GM12878 (cell line): ENCODE measurements around the gene HSD11B1L. TPM values are rescaled to one million over a fixed set of nuclear protein-coding genes. Genes with fewer than 3 reads are reported as not detected.

Source experiments
- ATF3 ChIP-seq: IDR thresholded peaks from 2 replicates; pipeline ENCODE4 v1.6.1; 2011; ENCODE audit warnings: low read depth, mild to moderate bottlenecking, low read length, moderate library complexity, borderline replicate concordance; ENCODE audit errors: extremely low read depth
- BACH1 ChIP-seq: fragments of 450-650 bp; IDR thresholded peaks from 2 replicates; pipeline ENCODE4 v1.6.1; 2017; ENCODE audit warnings: mild to moderate bottlenecking, borderline replicate concordance
- BCL11A ChIP-seq: IDR thresholded peaks from 2 replicates; pipeline ENCODE4 v1.6.1; 2011; ENCODE audit warnings: low read depth, low read length
- CREM ChIP-seq: IDR thresholded peaks from 2 replicates; pipeline ENCODE4 v1.6.1; 2014; ENCODE audit warnings: antibody characterized with exemption, low read depth
- CTCF ChIP-seq, 3 experiments: IDR thresholded peaks in 2 of 3; conservative IDR thresholded peaks in 1 of 3; 2 replicates each; pipeline ENCODE4 v1.5.1; 2011; ENCODE audit warnings: low read depth in 3 of 3, low read length in 3 of 3, mild to moderate bottlenecking in 3 of 3, control low read depth in 2 of 3, moderate library complexity in 2 of 3, inconsistent platforms in 1 of 3, mixed read lengths in 1 of 3; ENCODE audit not compliant: control insufficient read depth in 2 of 3, insufficient read depth in 1 of 3; ENCODE audit errors: extremely low read depth in 1 of 3
- EED ChIP-seq: sonication (generic); IDR thresholded peaks from 2 replicates; pipeline ENCODE4 v1.6.1; 2016; ENCODE audit warnings: antibody characterized with exemption, low read depth
- ETV6 ChIP-seq, 2 experiments: fragments of 450-650 bp in 1 of 2; IDR thresholded peaks in 1 of 2; conservative IDR thresholded peaks in 1 of 2; 2 replicates each; pipeline ENCODE4 v1.6.1; 2014; ENCODE audit warnings: antibody characterized with exemption in 1 of 2, borderline replicate concordance in 1 of 2, low read depth in 1 of 2, mild to moderate bottlenecking in 1 of 2, moderate library complexity in 1 of 2
- HDAC2 ChIP-seq: fragments of 200-600 bp; sonication (generic); IDR thresholded peaks from 2 replicates; pipeline ENCODE4 v1.6.1; 2017
- IRF3 ChIP-seq: fragments of 450-650 bp; IDR thresholded peaks from 2 replicates; pipeline ENCODE4 v1.6.1; 2014; ENCODE audit warnings: mild to moderate bottlenecking
- LARP7 ChIP-seq: fragments of 450-650 bp; IDR thresholded peaks from 2 replicates; pipeline ENCODE4 v1.6.1; 2017; ENCODE audit warnings: mild to moderate bottlenecking
- MXI1 ChIP-seq: fragments of 150-350 bp; IDR thresholded peaks from 2 replicates; pipeline ENCODE4 v1.6.1; 2011; ENCODE audit warnings: low read depth, mild to moderate bottlenecking, inconsistent platforms, low read length, improper control_type of control experiment
- MYB ChIP-seq: fragments of 150-350 bp; IDR thresholded peaks from 2 replicates; pipeline ENCODE4 v1.6.1; 2014; ENCODE audit warnings: mild to moderate bottlenecking, low read depth, low read length, borderline replicate concordance
- NRF1 ChIP-seq: conservative IDR thresholded peaks from 2 replicates; pipeline ENCODE4 v1.6.1; 2011; ENCODE audit warnings: mild to moderate bottlenecking, low read depth, low read length, improper control_type of control experiment
- POU2F2 ChIP-seq: IDR thresholded peaks from 3 replicates; pipeline ENCODE4 v1.6.1; 2011; ENCODE audit warnings: low read depth, mild to moderate bottlenecking, low read length, borderline replicate concordance
- RB1 ChIP-seq: fragments of 450-650 bp; formaldehyde crosslinking; IDR thresholded peaks from 2 replicates; pipeline ENCODE4 v1.6.1; 2017; ENCODE audit warnings: mild to moderate bottlenecking, borderline replicate concordance
- SMC3 ChIP-seq: IDR thresholded peaks from 2 replicates; pipeline ENCODE4 v1.6.1; 2011; ENCODE audit warnings: low read length, improper control_type of control experiment, borderline replicate concordance
- SREBF1 ChIP-seq: IDR thresholded peaks from 2 replicates; pipeline ENCODE4 v1.6.1; 2012; ENCODE audit warnings: mild to moderate bottlenecking, low read length
- STAT1 ChIP-seq: fragments of 450-650 bp; conservative IDR thresholded peaks from 2 replicates; pipeline ENCODE4 v1.6.1; 2014; ENCODE audit warnings: antibody characterized with exemption, mild to moderate bottlenecking
- STAT3 ChIP-seq: IDR thresholded peaks from 2 replicates; pipeline ENCODE4 v1.6.1; 2011; ENCODE audit warnings: low read depth, low read length, improper control_type of control experiment
- SUPT20H ChIP-seq: IDR thresholded peaks from 2 replicates; pipeline ENCODE4 v1.6.1; 2011; ENCODE audit warnings: low read depth, mild to moderate bottlenecking, low read length, moderate library complexity, borderline replicate concordance; ENCODE audit not compliant: control insufficient read depth
- TARDBP ChIP-seq: IDR thresholded peaks from 2 replicates; pipeline ENCODE4 v1.6.1; 2016; ENCODE audit warnings: borderline replicate concordance
- TCF12 ChIP-seq: IDR thresholded peaks from 2 replicates; pipeline ENCODE4 v1.6.1; 2011; ENCODE audit warnings: low read depth, mild to moderate bottlenecking, low read length
- ZBTB40 ChIP-seq: fragments of 450-650 bp; IDR thresholded peaks from 2 replicates; pipeline ENCODE4 v1.6.1; 2016; ENCODE audit warnings: mild to moderate bottlenecking, moderate library complexity, borderline replicate concordance
- polyA plus RNA-seq, 11 experiments: library from polyadenylated mRNA; depleted of rRNA in 4 of 11; unstranded in 6 of 11; stranded (reverse) in 5 of 11; fragments of >200 nt; fragmentation: Nextera tagmentation in 4 of 11; fragmentation: Illumina TruSeq in 1 of 11; extraction: Ambion mirVana in 4 of 11; extraction: Trizol in 1 of 11; gene quantifications; 1 replicate in 1 of 11; 2 replicates in 10 of 11; pipeline versions ENCODE4 v1.2.1 to v1.2.3, GENCODE V29; 2011 to 2016; ENCODE audit warnings: inconsistent platforms in 2 of 11, missing spikeins in 2 of 11, low read depth in 1 of 11
- total RNA-seq, 4 experiments: library from RNA; depleted of rRNA in 3 of 4; stranded (reverse); fragments of >200 nt in 3 of 4; fragmentation: Illumina TruSeq in 1 of 4; extraction: Trizol in 1 of 4; gene quantifications; 2 replicates each; pipeline versions ENCODE4 v1.2.1 to v1.2.3, GENCODE V29; 2013 to 2021

HSD11B1L gene
- total and polyA plus RNA-seq, 10 of the 15 experiments (the other 5 are each of a cell fraction or from before 2014, with no cell fraction given) = 0.29 to 1.8 (median 1.1) TPM; not detected in 1

GRCh38 chr19:5690125-5690954 is 9.5 kb downstream of the HSD11B1L start, which contains the start of gene RPL36 (continued):
- TF ChIP-seq ETV6 (conservative IDR thresholded peaks at IDR 0.05 in 1 of 2, IDR thresholded peaks at IDR 0.05 in 1 of 2; ENCODE audit: borderline replicate concordance in 1 of 2, low read depth in 1 of 2) (peak in 1 of 2 experiments; percentile 35; a peak in 1 of 4 replicates), MXI1 (peak; percentile 94), SUPT20H (no peak), STAT3 (no peak), TCF12 (peak; percentile 62; the same call in 1 of the 2 replicates), LARP7 (peak; percentile 98), TARDBP (peak; percentile 81), CTCF (IDR thresholded peaks at IDR 0.05 in 2 of 3, conservative IDR thresholded peaks at IDR 0.05 in 1 of 3; ENCODE audit: control insufficient read depth in 2 of 3, extremely low read depth in 1 of 3, insufficient read depth in 1 of 3, low read depth in 3 of 3, low read length in 3 of 3) (peak; percentile 98 to 99 (median 99); a peak in 5 of 6 replicates), EED (0 out of 2 replicates have a peak, but pooled peaks have one; percentile 15), POU2F2 (peak; percentile 91), MYB (no peak), SREBF1 (no peak), STAT1 (peak; percentile 99; the same call in 1 of the 2 replicates), ATF3 (0 out of 2 replicates have a peak, but pooled peaks have one; percentile 36), NRF1 (peak; percentile 100), SMC3 (peak; percentile 27; the same call in 1 of the 2 replicates), RB1 (peak; percentile 97; the same call in 1 of the 2 replicates), ZBTB40 (peak; percentile 64; the same call in 1 of the 2 replicates), HDAC2 (no peak), CREM (peak; percentile 64), BACH1 (peak; percentile 89), BCL11A (no peak), IRF3 (no peak)
